ENCODE data around the gene HDAC4. TPM values are rescaled to one million over a fixed set of nuclear protein-coding genes. Genes with fewer than 3 reads are reported as not detected.

Gene HDAC4
- total and polyA plus RNA-seq, 2 experiments from 2014 or later, result 8.1 to 41.8 TPM

DNA sequence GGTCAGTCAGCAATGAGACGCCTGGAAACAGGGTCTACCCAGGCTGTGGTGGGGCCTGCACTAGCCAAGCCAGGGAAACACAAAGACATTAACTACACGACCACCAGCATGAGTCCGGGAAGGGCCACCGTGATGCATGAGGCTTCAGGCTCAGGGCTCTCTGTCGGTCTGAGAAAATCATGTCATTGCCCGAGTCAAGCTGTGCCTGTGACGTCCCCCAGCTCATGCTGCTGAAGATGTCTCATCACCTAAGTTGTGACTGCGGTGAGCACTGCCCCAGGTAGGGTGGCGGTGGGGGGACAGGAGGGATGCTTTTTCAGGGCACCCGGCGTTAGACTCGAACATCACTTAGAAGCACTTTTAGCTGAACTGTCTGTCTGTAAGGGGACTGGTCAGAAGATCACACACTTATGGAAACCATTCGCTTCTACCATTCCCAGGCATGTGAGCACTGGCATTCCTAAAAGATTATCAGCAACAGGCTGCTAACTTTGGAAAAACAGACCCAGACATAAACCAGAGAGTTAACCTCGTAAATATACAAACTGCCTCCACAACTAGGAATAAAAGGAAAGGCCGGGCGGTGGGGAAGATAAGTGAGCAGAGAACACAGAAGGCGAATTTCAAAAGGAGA is 234.5 kb downstream of the HDAC4 start:
- Mint-ChIP-seq H3K4me1 (peaks cover 5% of the 10 kb centered on the region), H3K27me3 (ENCODE audit: insufficient read depth, low read depth, poor library complexity) (peaks cover 12% of the 10 kb centered on the region)
- no peak for ATAC-seq

More for the DNA sequence above, 234.5 kb downstream of the HDAC4 start:
- Histone ChIP-seq H3K36me3 (ENCODE audit: insufficient read depth) (peaks cover 4% of the 10 kb centered on the region; the same call in 1 of the 2 replicates), H3K79me2 (replicated peaks; ENCODE audit: insufficient read depth) (no peaks in the 10 kb centered on the region; the same call in 1 of the 2 replicates), H3F3A (replicated peaks; ENCODE audit: low read depth) (no peaks in the 10 kb centered on the region), H3K27me3 (ENCODE audit: insufficient read depth) (no peaks in the 10 kb centered on the region), H3K4me3 (no peak overlapping the region), H3K4me2 (no peak overlapping the region), H4K20me1 (replicated peaks; ENCODE audit: insufficient read depth) (no peaks in the 10 kb centered on the region; the same call in 1 of the 2 replicates), H3K9me2 (ENCODE audit: insufficient read depth) (0 out of 2 replicates have a peak, but pooled peaks cover 9% of the 10 kb centered on the region), H2AFZ (no peak overlapping the region), H3K4me1 (ENCODE audit: insufficient read depth) (no peaks in the 10 kb centered on the region), H3K27ac (ENCODE audit: low read depth) (no peak overlapping the region)
- no peak for DNase-seq (ENCODE audit: low spot score)
- Mint-ChIP-seq H3K27ac (0 out of 2 replicates have a peak overlapping the region, but pooled peaks have one; percentile 76), H3K36me3 (ENCODE audit: low read depth) (peaks cover 11% of the 10 kb centered on the region), H3K4me3 (no peak overlapping the region), H3K9me3 (peaks cover 6% of the 10 kb centered on the region)
- no peak for TF ChIP-seq ZNF331 (CRISPR knock-in tag; IDR thresholded peaks at IDR 0.05; ENCODE audit: low read depth)
- no peak for TF ChIP-seq JUNB (IDR thresholded peaks at IDR 0.05; ENCODE audit: unreplicated experiment)
- no peak for TF ChIP-seq EZH2 (IDR thresholded peaks at IDR 0.05; ENCODE audit: low read depth, unreplicated experiment)
- no peak for TF ChIP-seq CTCF (conservative IDR thresholded peaks at IDR 0.05; ENCODE audit: low read depth in 2 of 2)
- no peak for TF ChIP-seq STAT1 (IDR thresholded peaks at IDR 0.05; ENCODE audit: unreplicated experiment)
- TF ChIP-seq, protein P1, sequence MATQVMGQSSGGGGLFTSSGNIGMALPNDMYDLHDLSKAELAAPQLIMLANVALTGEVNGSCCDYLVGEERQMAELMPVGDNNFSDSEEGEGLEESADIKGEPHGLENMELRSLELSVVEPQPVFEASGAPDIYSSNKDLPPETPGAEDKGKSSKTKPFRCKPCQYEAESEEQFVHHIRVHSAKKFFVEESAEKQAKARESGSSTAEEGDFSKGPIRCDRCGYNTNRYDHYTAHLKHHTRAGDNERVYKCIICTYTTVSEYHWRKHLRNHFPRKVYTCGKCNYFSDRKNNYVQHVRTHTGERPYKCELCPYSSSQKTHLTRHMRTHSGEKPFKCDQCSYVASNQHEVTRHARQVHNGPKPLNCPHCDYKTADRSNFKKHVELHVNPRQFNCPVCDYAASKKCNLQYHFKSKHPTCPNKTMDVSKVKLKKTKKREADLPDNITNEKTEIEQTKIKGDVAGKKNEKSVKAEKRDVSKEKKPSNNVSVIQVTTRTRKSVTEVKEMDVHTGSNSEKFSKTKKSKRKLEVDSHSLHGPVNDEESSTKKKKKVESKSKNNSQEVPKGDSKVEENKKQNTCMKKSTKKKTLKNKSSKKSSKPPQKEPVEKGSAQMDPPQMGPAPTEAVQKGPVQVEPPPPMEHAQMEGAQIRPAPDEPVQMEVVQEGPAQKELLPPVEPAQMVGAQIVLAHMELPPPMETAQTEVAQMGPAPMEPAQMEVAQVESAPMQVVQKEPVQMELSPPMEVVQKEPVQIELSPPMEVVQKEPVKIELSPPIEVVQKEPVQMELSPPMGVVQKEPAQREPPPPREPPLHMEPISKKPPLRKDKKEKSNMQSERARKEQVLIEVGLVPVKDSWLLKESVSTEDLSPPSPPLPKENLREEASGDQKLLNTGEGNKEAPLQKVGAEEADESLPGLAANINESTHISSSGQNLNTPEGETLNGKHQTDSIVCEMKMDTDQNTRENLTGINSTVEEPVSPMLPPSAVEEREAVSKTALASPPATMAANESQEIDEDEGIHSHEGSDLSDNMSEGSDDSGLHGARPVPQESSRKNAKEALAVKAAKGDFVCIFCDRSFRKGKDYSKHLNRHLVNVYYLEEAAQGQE (IDR thresholded peaks at IDR 0.05; ENCODE audit: unreplicated experiment), result no peak
- TF ChIP-seq NANOG (IDR thresholded peaks at IDR 0.05; ENCODE audit: borderline replicate concordance), result no peak
- no peak for TF ChIP-seq POLR2AphosphoS5 (IDR thresholded peaks at IDR 0.05; ENCODE audit: low read depth)
- no peak for TF ChIP-seq ZNF114 (CRISPR knock-in tag; IDR thresholded peaks at IDR 0.05)
- TF ChIP-seq, protein P2, sequence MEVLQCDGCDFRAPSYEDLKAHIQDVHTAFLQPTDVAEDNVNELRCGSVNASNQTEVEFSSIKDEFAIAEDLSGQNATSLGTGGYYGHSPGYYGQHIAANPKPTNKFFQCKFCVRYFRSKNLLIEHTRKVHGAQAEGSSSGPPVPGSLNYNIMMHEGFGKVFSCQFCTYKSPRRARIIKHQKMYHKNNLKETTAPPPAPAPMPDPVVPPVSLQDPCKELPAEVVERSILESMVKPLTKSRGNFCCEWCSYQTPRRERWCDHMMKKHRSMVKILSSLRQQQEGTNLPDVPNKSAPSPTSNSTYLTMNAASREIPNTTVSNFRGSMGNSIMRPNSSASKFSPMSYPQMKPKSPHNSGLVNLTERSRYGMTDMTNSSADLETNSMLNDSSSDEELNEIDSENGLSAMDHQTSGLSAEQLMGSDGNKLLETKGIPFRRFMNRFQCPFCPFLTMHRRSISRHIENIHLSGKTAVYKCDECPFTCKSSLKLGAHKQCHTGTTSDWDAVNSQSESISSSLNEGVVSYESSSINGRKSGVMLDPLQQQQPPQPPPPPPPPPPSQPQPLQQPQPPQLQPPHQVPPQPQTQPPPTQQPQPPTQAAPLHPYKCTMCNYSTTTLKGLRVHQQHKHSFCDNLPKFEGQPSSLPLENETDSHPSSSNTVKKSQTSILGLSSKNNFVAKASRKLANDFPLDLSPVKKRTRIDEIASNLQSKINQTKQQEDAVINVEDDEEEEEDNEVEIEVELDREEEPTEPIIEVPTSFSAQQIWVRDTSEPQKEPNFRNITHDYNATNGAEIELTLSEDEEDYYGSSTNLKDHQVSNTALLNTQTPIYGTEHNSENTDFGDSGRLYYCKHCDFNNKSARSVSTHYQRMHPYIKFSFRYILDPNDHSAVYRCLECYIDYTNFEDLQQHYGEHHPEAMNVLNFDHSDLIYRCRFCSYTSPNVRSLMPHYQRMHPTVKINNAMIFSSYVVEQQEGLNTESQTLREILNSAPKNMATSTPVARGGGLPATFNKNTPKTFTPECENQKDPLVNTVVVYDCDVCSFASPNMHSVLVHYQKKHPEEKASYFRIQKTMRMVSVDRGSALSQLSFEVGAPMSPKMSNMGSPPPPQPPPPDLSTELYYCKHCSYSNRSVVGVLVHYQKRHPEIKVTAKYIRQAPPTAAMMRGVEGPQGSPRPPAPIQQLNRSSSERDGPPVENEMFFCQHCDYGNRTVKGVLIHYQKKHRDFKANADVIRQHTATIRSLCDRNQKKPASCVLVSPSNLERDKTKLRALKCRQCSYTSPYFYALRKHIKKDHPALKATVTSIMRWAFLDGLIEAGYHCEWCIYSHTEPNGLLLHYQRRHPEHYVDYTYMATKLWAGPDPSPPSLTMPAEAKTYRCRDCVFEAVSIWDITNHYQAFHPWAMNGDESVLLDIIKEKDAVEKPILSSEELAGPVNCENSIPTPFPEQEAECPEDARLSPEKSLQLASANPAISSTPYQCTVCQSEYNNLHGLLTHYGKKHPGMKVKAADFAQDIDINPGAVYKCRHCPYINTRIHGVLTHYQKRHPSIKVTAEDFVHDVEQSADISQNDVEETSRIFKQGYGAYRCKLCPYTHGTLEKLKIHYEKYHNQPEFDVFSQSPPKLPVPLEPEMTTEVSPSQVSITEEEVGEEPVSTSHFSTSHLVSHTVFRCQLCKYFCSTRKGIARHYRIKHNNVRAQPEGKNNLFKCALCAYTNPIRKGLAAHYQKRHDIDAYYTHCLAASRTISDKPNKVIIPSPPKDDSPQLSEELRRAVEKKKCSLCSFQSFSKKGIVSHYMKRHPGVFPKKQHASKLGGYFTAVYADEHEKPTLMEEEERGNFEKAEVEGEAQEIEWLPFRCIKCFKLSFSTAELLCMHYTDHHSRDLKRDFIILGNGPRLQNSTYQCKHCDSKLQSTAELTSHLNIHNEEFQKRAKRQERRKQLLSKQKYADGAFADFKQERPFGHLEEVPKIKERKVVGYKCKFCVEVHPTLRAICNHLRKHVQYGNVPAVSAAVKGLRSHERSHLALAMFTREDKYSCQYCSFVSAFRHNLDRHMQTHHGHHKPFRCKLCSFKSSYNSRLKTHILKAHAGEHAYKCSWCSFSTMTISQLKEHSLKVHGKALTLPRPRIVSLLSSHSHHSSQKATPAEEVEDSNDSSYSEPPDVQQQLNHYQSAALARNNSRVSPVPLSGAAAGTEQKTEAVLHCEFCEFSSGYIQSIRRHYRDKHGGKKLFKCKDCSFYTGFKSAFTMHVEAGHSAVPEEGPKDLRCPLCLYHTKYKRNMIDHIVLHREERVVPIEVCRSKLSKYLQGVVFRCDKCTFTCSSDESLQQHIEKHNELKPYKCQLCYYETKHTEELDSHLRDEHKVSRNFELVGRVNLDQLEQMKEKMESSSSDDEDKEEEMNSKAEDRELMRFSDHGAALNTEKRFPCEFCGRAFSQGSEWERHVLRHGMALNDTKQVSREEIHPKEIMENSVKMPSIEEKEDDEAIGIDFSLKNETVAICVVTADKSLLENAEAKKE (CRISPR knock-in tag; IDR thresholded peaks at IDR 0.05), result no peak
- TF ChIP-seq ETS1 (IDR thresholded peaks at IDR 0.05), result no peak
- TF ChIP-seq CREB1 (CRISPR knock-in tag; IDR thresholded peaks at IDR 0.05; ENCODE audit: low read depth), result no peak
- no peak for TF ChIP-seq EZH2phosphoT487 (IDR thresholded peaks at IDR 0.05; ENCODE audit: unreplicated experiment)

Data from GM23338 (cell line).